Stimulated activated CD8-positive, alpha-beta memory T cell treated with anti-CD3 and anti-CD28 coated beads, Interleukin-12 subunit alpha, Interleukin-12 subunit beta, amount 100 ng/mL, for 24 hours (primary cell): ENCODE data around the gene FRMD7.

ENCODE experiments used
- DNase-seq: peaks from one replicate; pipeline ENCODE4 v3.0.0-alpha.2; 2020; ENCODE audit errors: extremely low read depth

Gene FRMD7

DNA sequence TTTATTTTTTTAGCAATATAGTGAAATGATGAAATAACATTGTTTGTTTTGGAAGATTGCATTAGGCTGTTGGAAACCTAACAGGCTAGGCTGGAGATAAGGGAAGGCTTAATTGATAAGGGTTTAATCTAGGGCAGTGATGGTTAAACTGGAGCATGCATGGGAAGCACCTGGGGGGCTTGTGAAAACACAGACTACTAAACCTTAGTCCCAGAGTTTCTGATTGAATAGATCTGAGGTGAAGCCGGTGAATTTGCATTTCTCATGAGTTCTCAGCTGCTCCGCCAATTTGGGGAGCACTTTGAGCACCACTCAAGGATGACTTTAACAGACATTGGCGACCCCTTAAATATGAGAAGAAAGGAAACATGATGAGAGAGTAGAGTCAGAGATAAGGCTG, 93.2 kb downstream of the FRMD7 start:
- no peak for DNase-seq

DNA sequence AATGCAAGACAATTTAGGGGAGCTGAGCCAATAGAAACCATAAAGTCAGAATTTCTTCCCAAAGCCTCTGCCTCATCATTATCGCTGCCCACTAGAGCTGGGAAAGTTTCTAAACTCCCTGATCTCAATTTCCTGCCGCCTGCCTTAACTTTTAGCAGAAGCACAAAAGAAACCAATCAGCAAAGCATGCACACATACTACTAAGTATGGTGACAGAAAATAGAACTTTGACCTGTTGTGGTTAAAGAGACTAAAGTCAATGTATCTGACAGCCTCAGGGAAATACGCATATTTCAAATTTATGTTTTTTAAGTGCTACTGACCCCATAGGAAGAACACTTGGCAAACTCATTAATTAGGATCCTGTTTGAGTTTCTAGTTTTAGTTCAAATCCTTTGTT, 94.7 kb downstream of the FRMD7 start:
- DNase-seq: no peak

DNA sequence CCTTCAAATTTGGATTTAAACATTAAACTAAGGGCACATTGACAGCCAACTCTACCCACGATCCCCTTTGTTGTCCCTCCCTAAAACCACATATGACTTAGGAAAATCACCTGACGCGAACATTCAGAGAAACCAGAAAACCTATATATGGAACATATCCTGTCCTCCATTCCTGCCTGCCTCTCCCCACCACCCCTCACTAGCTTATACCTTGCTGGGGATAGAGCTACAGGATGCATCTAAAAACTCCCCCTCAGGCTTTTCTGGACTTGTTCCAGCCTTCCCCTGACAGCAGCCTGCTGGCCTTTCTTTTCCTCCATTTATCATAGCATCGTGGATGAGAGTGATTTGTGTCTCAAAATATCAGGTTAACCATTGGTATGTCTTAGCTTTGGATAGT, 96.0 kb downstream of the FRMD7 start:
- no peak for DNase-seq

DNA sequence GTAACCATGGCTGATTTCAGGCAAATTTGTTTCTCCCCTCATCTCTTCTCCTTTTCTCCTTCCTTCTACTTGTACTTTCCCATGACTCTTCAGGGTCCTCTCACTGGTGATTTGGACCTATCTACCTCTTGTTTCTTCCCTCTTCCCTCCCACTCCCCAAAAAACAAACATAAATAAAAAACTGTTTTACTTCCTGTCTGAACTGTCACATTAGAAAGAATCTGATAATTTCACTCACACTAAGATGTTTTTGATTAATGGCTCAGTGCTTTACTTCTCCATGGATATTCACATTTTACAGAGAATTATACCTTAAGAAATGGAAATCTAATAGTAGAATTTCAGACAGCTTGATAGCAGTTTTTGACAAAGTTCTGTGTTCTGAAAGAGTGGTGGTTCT, 97.6 kb downstream of the FRMD7 start:
- no peak for DNase-seq
